ENCODE measurements around the gene CFAP74. TPM values are rescaled to one million over a fixed set of nuclear protein-coding genes. Genes with fewer than 3 reads are reported as not detected.

The CFAP74 gene
- total and polyA plus RNA-seq, 12 donors: 0.03 TPM; not detected in 11

- Histone ChIP-seq H3K9me3 (no peaks in the 10 kb centered on the region), H3K4me1 (peaks cover 10 to 19% (median 13%) of the 10 kb centered on the region in 9 donors), H3K27ac (no peak overlapping the region), H3K36me3 (no peaks in the 10 kb centered on the region), H3K27me3 (no peaks in the 10 kb centered on the region), H3K4me3 (no peak overlapping the region)
- no peak for ATAC-seq
- no peak for DNase-seq
- intact Hi-C loops (cut with DNase I): no loop called here
- no peak for TF ChIP-seq CTCF (IDR thresholded peaks at IDR 0.05)
- WGBS, 2 donors: 88 to 90% methylated on average over 19 of the region's 19 CpGs
These were observed 86.7 kb downstream of the CFAP74 start for GRCh38 chr1:1916851-1917251.

DNA sequence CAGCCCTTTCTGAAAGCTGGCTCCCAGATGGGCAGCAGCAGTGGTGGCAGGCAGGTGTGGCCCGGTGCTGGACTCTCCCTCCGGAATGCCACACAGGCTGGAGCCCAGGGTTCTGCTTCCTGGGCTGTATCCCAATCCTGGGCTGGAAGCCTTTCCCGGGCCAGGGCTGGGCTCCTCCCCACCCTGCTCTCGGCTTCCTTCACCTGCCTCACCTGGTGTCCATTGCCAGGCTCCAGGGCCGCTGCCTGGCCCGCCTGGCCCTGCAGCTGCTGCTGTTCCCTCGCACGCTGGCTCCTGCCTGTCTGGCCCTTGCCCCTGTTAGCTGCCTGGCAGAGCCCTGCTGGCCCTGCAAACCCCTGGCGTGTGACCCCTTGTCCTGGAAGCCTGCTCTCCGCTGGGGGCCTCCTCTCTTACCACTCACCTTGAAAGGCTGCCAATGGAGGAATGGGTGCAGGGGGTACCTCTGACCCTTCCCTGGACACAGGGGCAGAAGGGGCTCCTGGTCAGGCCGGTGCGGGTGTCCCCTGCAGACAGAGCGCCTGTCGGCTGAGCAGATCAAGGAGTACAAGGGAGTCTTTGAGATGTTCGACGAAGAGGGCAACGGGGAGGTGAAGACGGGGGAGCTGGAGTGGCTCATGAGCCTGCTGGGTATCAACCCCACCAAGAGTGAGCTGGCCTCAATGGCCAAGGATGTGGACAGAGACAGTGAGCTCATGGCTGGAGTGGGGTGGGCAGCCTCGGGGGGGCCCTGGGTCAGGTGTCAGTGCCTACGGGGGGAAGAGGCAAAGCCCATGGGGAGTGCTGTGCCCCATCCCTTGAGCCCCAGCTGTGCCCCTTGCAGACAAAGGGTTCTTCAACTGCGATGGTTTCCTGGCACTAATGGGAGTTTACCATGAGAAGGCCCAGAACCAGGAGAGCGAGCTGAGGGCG, 87.4 kb downstream of the CFAP74 start:
- DNase-seq: no peak
- ATAC-seq: no peak
- Histone ChIP-seq H3K9me3 (no peaks in the 10 kb centered on the region), H3K27me3 (no peaks in the 10 kb centered on the region), H3K36me3 (no peaks in the 10 kb centered on the region), H3K4me1 (peaks cover 10 to 19% (median 13%) of the 10 kb centered on the region in 9 donors), H3K4me3 (no peak overlapping the region), H3K27ac (no peak overlapping the region)
- intact Hi-C loops (cut with DNase I): no loop called here
- TF ChIP-seq CTCF (IDR thresholded peaks at IDR 0.05): no peak
- WGBS, 2 donors: 94 to 96% methylated on average over 23 of the region's 23 CpGs

DNA sequence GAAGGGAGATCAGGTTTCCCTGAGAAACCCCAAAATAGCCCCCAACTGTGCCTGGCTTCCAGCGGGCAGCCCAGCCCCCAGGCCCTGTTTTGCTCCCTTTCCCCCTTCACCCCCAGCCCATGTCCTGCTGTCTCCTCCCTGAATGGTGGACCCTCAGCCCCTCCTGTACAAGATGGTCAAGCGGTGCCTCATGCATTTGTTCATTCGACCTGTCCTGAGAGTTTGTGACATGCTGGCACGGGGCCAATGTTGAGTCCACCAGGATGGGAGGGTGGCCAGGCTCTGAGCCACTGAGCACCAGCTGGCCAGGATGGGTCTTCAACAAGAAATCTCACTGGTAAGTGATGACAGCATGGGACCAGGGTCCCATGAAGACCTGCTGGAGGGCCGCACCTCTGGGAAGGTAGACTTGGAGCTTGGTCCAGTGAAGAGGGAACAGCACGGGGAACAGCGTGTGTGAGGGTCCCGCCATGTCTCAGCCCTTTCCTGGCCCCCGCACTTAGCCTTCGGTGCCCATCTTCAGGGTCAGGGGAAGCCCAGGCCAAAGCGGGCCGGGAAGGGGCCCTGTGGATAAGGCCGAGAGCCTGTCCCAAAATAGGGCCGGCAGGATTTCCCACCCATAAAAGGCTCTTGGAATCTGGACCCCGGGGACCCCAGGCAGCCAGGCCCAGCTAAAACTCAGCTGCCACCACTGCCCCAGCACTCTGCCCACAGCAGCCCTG, 88.5 kb downstream of the CFAP74 start, which contains the start of gene CALML6:
Gene CALML6 (plus strand): TSS at position 290 of the 722 bp plus-strand sequence. CDS start 21 bp downstream, at position 311.
- Histone ChIP-seq H3K36me3 (no peaks in the 10 kb centered on the region), H3K4me3 (no peak within 1 kb of the TSS), H3K27me3 (no peaks in the 10 kb centered on the region), H3K9me3 (no peaks in the 10 kb centered on the region), H3K4me1 (peaks cover 10 to 20% (median 13%) of the 10 kb centered on the region in 9 donors), H3K27ac (no peak within 1 kb of the TSS)
- DNase-seq: no peak
- WGBS, 2 donors: 84 to 86% methylated on average over 15 of the region's 15 CpGs
- TF ChIP-seq CTCF (IDR thresholded peaks at IDR 0.05): no peak
- no peak for ATAC-seq
- intact Hi-C loops (cut with DNase I): no loop called here

GRCh38 chr1:1914101-1914970, 89.2 kb downstream of the CFAP74 start:
- Histone ChIP-seq H3K27me3 (no peaks in the 10 kb centered on the region), H3K36me3 (no peaks in the 10 kb centered on the region), H3K4me3 (no peak overlapping the region), H3K9me3 (no peaks in the 10 kb centered on the region), H3K4me1 (peaks cover 10 to 22% (median 19%) of the 10 kb centered on the region in 9 donors), H3K27ac (no peak overlapping the region)
- intact Hi-C loops (cut with DNase I): no loop called here
- TF ChIP-seq CTCF (IDR thresholded peaks at IDR 0.05): no peak
- no peak for DNase-seq
- ATAC-seq: no peak
- 68 to 76% methylated on average over 20 of the region's 20 CpGs for WGBS, 2 donors
